Endothelial cell of umbilical vein (primary cell): ENCODE data around the gene RANBP3. TPM values are rescaled to one million over a fixed set of nuclear protein-coding genes. Genes with fewer than 3 reads are reported as not detected.

Experiments used
- BruUV-seq: library from RNA; stranded (reverse); fragments of 400-500 nt; replicated peaks from 2 replicates; lab custom pipeline; 2021; lab: Mats Ljungman, UMichigan
- CTCF ChIA-PET: fragments of 300-600, 350-600 bp; sonication (Branson Sonifier 250); formaldehyde crosslinking; loops from one replicate; lab custom pipeline; 2021; ENCODE audit warnings: antibody characterized with exemption, inconsistent platforms; lab: Charles Lee
- POLR2A ChIA-PET: fragments of 300-600, 350-600 bp; sonication (Branson Sonifier 250); formaldehyde crosslinking; loops from one replicate; lab custom pipeline; 2021; ENCODE audit warnings: antibody characterized with exemption, inconsistent platforms; lab: Charles Lee
- DNase-seq: peaks from one replicate; pipeline ENCODE4 v3.0.0-alpha.2; 2011; ENCODE audit warnings: low read depth, low spot score
- FAIRE-seq: peaks from 2 replicates; lab custom pipeline; 2011; peaks lifted over from hg19 to GRCh38; lab: Jason Lieb, UNC
- H2AFZ ChIP-seq: 2 replicates; pipeline ENCODE4 v1.6.0; 2012; ENCODE audit warnings: low read depth, low read length, control low read depth, inconsistent platforms
- H3K27ac ChIP-seq: 2 replicates; pipeline ENCODE4 v1.5.1; 2011; ENCODE audit warnings: low read depth, mild to moderate bottlenecking, control low read depth, low read length, moderate library complexity; ENCODE audit not compliant: insufficient read depth
- H3K27me3 ChIP-seq, 2 experiments: 2 replicates each; pipeline versions ENCODE4 v1.6.0 to v1.6.1; 2011; ENCODE audit warnings: low read length in 2 of 2, mixed read lengths in 1 of 2; ENCODE audit not compliant: control insufficient read depth in 2 of 2, insufficient read depth in 2 of 2
- H3K36me3 ChIP-seq, 2 experiments: 2 replicates in 1 of 2; 3 replicates in 1 of 2; pipeline ENCODE4 v1.5.1; 2011; ENCODE audit warnings: low read length in 2 of 2, mild to moderate bottlenecking in 1 of 2, moderate library complexity in 1 of 2; ENCODE audit not compliant: control insufficient read depth in 2 of 2, insufficient read depth in 2 of 2; ENCODE audit errors: extremely low read depth in 1 of 2
- H3K4me1 ChIP-seq: 3 replicates; pipeline ENCODE4 v1.5.1; 2011; ENCODE audit warnings: mild to moderate bottlenecking, low read length; ENCODE audit not compliant: control insufficient read depth, insufficient read depth; ENCODE audit errors: extremely low read depth
- H3K4me2 ChIP-seq: 2 replicates; pipeline ENCODE4 v1.6.1; 2011; ENCODE audit warnings: low read length, control low read depth, mixed read lengths; ENCODE audit not compliant: insufficient read depth
- H3K4me3 ChIP-seq, 3 experiments: fragments of 200-600 bp in 1 of 3; sonication (generic), shearing (Covaris generic) in 1 of 3; replicated peaks in 1 of 3; 2 replicates each; pipeline ENCODE4 v1.5.1; 2011 to 2016; ENCODE audit warnings: control low read depth in 3 of 3, low read length in 3 of 3, mild to moderate bottlenecking in 2 of 3, inconsistent platforms in 1 of 3, low read depth in 1 of 3, moderate library complexity in 1 of 3; ENCODE audit not compliant: insufficient read depth in 1 of 3
- H3K79me2 ChIP-seq: 2 replicates; pipeline ENCODE4 v1.6.0; 2012; ENCODE audit warnings: low read length, inconsistent platforms; ENCODE audit not compliant: control insufficient read depth, insufficient read depth
- H3K9ac ChIP-seq: replicated peaks from 2 replicates; pipeline ENCODE3; 2011; ENCODE audit warnings: low read length, control low read depth; ENCODE audit not compliant: insufficient read depth; ENCODE audit errors: extremely low read depth
- H3K9me1 ChIP-seq: replicated peaks from 3 replicates; pipeline ENCODE4 v1.6.0; 2011; ENCODE audit warnings: mild to moderate bottlenecking, low read length; ENCODE audit not compliant: control insufficient read depth, insufficient read depth; ENCODE audit errors: extremely low read depth
- H3K9me3 ChIP-seq: replicated peaks from 2 replicates; pipeline ENCODE4 v1.5.1; 2012; ENCODE audit warnings: low read length, inconsistent platforms; ENCODE audit not compliant: control insufficient read depth, insufficient read depth
- H4K20me1 ChIP-seq: replicated peaks from 2 replicates; pipeline ENCODE3; 2011; ENCODE audit warnings: mild to moderate bottlenecking, low read length; ENCODE audit not compliant: control insufficient read depth, insufficient read depth; ENCODE audit errors: extremely low read depth
- EZH2 ChIP-seq: IDR thresholded peaks from 2 replicates; pipeline ENCODE4 v1.6.1; 2012; ENCODE audit warnings: borderline replicate concordance, low read depth, mild to moderate bottlenecking, moderate library complexity, low read length, inconsistent platforms; ENCODE audit not compliant: severe bottlenecking
- FOS ChIP-seq: IDR thresholded peaks from 2 replicates; pipeline ENCODE4 v1.6.1; 2011; ENCODE audit warnings: mild to moderate bottlenecking, low read length, moderate library complexity, borderline replicate concordance; ENCODE audit not compliant: insufficient read depth
- GATA2 ChIP-seq: IDR thresholded peaks from 2 replicates; pipeline ENCODE4 v1.7.0; 2011; ENCODE audit warnings: low read depth, mild to moderate bottlenecking, moderate library complexity, mixed read lengths, low read length; ENCODE audit not compliant: insufficient read length, insufficient read depth
- JUN ChIP-seq: IDR thresholded peaks from 2 replicates; pipeline ENCODE4 v1.6.1; 2011; ENCODE audit warnings: borderline replicate concordance, low read depth; ENCODE audit not compliant: insufficient read length, insufficient read depth
- MYC ChIP-seq: IDR thresholded peaks from one replicate; pipeline ENCODE4 v1.6.1; 2011; ENCODE audit warnings: mild to moderate bottlenecking, low read depth, low read length
- POLR2A ChIP-seq: IDR thresholded peaks from 2 replicates; pipeline ENCODE4 v1.6.1; 2012; ENCODE audit warnings: low read depth, mild to moderate bottlenecking, control low read depth, low read length
- POLR2AphosphoS5 ChIP-seq: IDR thresholded peaks from 2 replicates; pipeline ENCODE4 v1.6.1; 2012; ENCODE audit warnings: low read depth, mild to moderate bottlenecking, control low read depth, low read length, moderate library complexity; ENCODE audit not compliant: insufficient read depth
- dilution Hi-C: fragments of 300-500 bp; cut with MboI; formaldehyde crosslinking; loops from one replicate; pipeline ENCODE4 v1.15.0; 2019; ENCODE audit warnings: low sequenced_read_pairs; ENCODE audit not compliant: extremely low pct_ligation_motif_present
- intact Hi-C: fragments of 100-400 bp; cut with micrococcal nuclease; formaldehyde crosslinking; loops from one replicate; pipeline ENCODE4 v1.10.0; 2022
- polyA plus RNA-seq, 4 experiments: library from polyadenylated mRNA; depleted of rRNA in 3 of 4; stranded (reverse) in 3 of 4; unstranded in 1 of 4; fragments of >200 nt; gene quantifications; 2 replicates each; pipeline versions ENCODE4 v1.2.1 to v1.2.3, GENCODE V29; 2011 to 2012; ENCODE audit warnings: missing spikeins in 1 of 4
- total RNA-seq: library from RNA; stranded (reverse); gene quantifications from 2 replicates; pipeline ENCODE4 v1.2.3, GENCODE V29; 2021
- TF ChIP-seq, protein P1 (sequence below), 2 donors: IDR thresholded peaks; 1 replicate in 1 of 2; 2 replicates in 1 of 2; pipeline ENCODE4 v1.5.1; 2011; ENCODE audit warnings: low read length in 2 of 2, mild to moderate bottlenecking in 2 of 2, moderate library complexity in 2 of 2, control low read depth in 1 of 2, inconsistent platforms in 1 of 2, low read depth in 1 of 2; ENCODE audit not compliant: insufficient read depth in 1 of 2; ENCODE audit errors: extremely low read depth in 1 of 2
- TF ChIP-seq, protein P2 (sequence below): IDR thresholded peaks from 2 replicates; pipeline ENCODE4 v1.6.1; 2011; ENCODE audit not compliant: insufficient read depth, insufficient read length

The RANBP3 gene
- total and polyA plus RNA-seq, 2 donors (not counting 3 experiments of a cell fraction or from before 2014, with no cell fraction given): 72.3 to 85.3 TPM

DNA sequence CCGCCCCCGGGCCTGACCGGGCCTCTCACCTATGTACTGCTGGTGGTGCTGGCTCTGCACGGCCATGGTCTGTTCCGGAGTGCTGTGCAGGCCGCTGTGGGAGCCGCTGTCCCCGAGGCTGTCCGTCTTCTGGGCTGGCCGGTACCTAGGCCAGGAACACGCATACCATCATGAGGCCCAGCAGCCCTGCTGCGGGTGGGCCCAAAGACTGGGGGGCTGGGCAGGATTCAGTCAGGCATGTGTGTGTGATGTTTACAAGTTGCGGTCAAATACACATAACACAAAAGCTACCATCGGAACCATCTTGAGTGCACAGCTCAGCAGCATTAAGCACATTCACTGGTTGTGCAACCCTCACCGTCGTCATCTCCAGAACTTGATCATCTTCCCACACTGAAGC, 32.2 kb upstream of the RANBP3 start:
- no peak for DNase-seq
- no peak overlapping the region for H3K4me2 ChIP-seq
- no peaks in the 10 kb centered on the region for H3K27me3 ChIP-seq
- H3K9me3 ChIP-seq: no peaks in the 10 kb centered on the region
- no peak overlapping the region for H2AFZ ChIP-seq
- H3K79me2 ChIP-seq: no peaks in the 10 kb centered on the region
- no peaks in the 10 kb centered on the region for H4K20me1 ChIP-seq
- peaks cover 14% of the 10 kb centered on the region for H3K4me1 ChIP-seq
- H3K9me1 ChIP-seq: no peaks in the 10 kb centered on the region
- TF ChIP-seq POLR2A (no peak), GATA2 (no peak), EZH2 (no peak), POLR2AphosphoS5 (no peak), MYC (no peak), FOS (no peak), JUN (no peak)
- TF ChIP-seq, protein P1, sequence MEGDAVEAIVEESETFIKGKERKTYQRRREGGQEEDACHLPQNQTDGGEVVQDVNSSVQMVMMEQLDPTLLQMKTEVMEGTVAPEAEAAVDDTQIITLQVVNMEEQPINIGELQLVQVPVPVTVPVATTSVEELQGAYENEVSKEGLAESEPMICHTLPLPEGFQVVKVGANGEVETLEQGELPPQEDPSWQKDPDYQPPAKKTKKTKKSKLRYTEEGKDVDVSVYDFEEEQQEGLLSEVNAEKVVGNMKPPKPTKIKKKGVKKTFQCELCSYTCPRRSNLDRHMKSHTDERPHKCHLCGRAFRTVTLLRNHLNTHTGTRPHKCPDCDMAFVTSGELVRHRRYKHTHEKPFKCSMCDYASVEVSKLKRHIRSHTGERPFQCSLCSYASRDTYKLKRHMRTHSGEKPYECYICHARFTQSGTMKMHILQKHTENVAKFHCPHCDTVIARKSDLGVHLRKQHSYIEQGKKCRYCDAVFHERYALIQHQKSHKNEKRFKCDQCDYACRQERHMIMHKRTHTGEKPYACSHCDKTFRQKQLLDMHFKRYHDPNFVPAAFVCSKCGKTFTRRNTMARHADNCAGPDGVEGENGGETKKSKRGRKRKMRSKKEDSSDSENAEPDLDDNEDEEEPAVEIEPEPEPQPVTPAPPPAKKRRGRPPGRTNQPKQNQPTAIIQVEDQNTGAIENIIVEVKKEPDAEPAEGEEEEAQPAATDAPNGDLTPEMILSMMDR (IDR thresholded peaks at IDR 0.05; ENCODE audit: extremely low read depth in 1 of 2, insufficient read depth in 1 of 2, low read depth in 1 of 2, low read length in 2 of 2): no peak
- TF ChIP-seq, protein P2, sequence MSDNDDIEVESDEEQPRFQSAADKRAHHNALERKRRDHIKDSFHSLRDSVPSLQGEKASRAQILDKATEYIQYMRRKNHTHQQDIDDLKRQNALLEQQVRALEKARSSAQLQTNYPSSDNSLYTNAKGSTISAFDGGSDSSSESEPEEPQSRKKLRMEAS: no peak
- CTCF ChIA-PET: interaction anchor here (1.9 to 4.4 kb wide), 2 partner anchors 12 to 23 kb away, joined by 7 to 24 read pairs; no protein-coding TSS in a partner anchor
- POLR2A ChIA-PET: no interaction called here
- dilution Hi-C loops (no loop called here), intact Hi-C loops (no loop called here)
- no peak overlapping the region for H3K27ac ChIP-seq
- no TSS peak for BruUV-seq
- peaks cover 0 to 6% of the 10 kb centered on the region in 2 experiments for H3K36me3 ChIP-seq
- H3K9ac ChIP-seq: no peak overlapping the region
- FAIRE-seq: no peak
- H3K4me3 ChIP-seq: no peak overlapping the region
